Prostate gland (tissue), 2 donors: ENCODE results near the gene ULK4.

Experiments used
- POLR2A ChIP-seq: fragments of 450-650 bp; IDR thresholded peaks from one replicate; pipeline ENCODE4 v1.6.1; 2016; ENCODE audit warnings: antibody characterized with exemption, mild to moderate bottlenecking
- TF ChIP-seq, protein P1 (sequence below), 4 experiments: fragments of 200-600 bp in 2 of 4; fragments of 450-650 bp in 2 of 4; sonication (generic) in 2 of 4; IDR thresholded peaks; 1 replicate in 3 of 4; 2 replicates in 1 of 4; pipeline ENCODE4 v1.5.1; 2016 to 2019; ENCODE audit warnings: antibody characterized with exemption in 4 of 4, mild to moderate bottlenecking in 2 of 4, moderate library complexity in 2 of 4

DNA sequence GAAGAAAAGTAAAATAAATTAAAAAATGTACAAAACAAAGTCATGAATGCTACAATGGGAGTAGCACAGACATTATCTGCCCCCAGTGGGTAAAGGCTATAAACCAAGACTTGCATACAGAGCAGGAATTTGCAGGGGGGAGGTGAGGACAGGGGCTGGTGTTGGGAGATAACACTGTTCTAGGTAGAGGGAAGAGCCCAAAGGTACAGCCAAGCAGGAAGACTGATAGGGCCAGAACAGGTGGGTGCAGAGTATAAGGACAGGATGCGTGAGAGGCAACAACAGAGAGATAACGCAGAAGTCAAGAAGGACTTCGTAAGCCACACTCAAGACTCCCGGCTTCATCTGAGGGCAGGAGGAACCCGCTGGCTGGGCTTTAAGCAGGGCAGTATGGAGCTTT is 616.1 kb downstream of the ULK4 start:
- TF ChIP-seq, protein P1, sequence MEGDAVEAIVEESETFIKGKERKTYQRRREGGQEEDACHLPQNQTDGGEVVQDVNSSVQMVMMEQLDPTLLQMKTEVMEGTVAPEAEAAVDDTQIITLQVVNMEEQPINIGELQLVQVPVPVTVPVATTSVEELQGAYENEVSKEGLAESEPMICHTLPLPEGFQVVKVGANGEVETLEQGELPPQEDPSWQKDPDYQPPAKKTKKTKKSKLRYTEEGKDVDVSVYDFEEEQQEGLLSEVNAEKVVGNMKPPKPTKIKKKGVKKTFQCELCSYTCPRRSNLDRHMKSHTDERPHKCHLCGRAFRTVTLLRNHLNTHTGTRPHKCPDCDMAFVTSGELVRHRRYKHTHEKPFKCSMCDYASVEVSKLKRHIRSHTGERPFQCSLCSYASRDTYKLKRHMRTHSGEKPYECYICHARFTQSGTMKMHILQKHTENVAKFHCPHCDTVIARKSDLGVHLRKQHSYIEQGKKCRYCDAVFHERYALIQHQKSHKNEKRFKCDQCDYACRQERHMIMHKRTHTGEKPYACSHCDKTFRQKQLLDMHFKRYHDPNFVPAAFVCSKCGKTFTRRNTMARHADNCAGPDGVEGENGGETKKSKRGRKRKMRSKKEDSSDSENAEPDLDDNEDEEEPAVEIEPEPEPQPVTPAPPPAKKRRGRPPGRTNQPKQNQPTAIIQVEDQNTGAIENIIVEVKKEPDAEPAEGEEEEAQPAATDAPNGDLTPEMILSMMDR (IDR thresholded peaks at IDR 0.05), result no peak
- no peak for TF ChIP-seq POLR2A
